ENCODE data around the gene GRID2.
"Not testable (repeated sequence)": the region's sequence is repeated elsewhere in the genome, so short reads cannot be mapped to it uniquely, and the experiment has no call there.

The GRID2 gene

DNA sequence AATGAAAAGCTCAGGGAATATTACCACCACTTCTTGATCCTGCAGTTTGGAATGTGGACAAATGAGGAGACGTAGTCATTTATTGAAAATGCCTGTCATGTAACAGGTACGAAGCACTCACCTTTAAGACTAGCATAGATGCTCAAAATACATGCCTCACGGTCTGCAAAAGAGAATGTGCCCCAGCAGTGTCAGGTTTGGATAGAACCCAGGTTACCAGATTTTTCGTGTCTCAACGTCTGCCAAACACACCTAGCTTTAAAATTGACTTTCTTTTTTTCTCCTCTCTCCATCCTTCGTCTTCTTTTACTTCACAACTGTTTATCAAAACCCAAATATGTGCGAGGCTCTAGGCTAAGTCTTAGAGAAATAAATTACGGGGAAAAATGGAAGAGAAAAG lies 918.0 kb downstream of the GRID2 start:
- no peak for DNase-seq

DNA sequence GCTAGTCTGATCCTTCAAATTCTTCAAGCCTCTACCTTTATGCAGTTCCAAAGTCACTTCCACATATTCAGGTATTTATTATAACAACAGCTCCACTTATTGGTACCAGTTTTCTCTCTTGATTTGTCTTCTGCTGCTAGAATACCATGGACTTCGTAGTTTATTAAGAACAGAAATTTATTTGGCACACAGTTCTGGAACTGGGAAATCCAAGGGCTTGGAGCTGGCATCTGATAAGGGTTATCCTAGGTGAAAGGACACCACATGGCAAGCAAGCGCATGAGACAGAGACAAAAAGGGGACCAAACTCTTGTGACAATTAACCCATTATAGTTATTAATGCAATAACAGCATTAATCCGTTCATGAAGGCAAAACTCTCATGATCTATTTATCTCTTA lies 924.3 kb downstream of the GRID2 start:
- DNase-seq: no peak

DNA sequence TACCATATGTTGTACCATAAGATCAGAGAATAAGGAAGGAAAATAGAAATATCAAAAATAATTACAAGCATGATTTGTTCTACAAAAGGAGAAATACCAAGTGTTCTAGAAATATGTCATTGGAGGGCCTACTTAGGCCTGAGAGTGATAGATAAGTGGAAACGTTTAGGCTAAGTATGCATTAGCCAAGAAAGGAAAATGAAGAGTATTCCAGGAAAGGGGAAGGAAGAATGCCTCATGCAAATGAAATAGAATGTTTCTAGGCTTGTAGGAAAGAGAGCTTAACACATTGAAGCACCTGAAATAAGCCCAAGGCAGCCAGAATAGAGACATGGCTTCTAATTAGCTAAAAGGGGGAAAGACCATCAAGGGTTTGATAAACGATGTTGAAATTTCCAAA lies 929.1 kb downstream of the GRID2 start:
- DNase-seq: no peak

DNA sequence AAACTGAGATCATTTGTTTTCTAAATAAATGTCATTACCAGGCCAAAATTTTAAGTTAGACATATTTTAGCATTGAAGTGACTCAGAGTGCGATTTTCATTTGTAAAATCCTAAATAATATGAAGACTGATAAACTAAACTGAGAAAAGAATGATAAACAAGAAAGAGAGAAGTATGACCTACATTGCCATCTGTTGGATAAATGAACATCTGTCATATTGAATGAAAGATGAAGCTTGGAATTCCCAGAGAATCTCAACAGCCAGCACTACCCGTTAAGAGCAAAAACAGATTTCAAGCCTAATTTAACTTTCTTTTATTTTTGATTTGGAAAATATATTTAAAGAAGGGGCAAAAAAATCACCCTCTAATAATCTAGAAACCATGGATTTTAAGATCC lies 933.8 kb downstream of the GRID2 start:
- no peak for DNase-seq

DNA sequence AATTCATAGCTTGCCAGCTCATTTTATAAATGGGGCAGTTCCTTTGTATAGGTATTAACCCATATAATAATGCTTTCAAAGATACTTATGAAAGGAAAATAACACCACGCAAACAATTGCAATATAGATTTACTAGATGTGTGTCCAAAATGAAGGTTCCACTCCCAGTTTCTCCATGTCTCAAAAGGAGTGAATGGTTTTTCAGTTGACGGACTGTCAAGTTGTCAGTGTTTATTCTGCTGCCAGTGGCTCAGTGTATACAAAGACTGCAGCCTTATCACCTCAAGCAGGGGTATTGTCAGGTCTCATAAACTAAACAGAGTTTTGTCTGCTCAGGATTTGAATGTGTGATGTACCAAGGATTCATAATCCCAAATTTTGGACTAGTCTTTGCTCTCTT lies 939.5 kb downstream of the GRID2 start:
- DNase-seq: no peak

DNA sequence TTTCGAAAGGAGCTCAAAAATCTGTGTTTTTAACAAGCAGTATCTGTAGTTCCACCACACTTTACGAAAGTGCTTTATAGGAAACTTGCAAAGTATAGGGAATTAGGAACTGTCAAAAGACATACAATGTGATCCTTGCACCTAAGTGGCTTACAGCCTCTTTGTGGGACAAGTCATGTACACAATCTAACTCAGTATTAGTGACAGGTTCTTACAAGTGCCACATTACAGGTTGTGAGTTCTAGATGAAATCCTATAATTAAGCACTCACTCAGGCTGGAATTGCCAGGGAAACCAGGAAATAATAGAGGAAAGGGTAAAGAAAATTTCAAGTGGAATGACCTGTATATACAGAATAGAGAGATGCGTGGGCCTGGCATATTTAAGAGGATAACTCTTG lies 957.4 kb downstream of the GRID2 start:
- no peak for DNase-seq

DNA sequence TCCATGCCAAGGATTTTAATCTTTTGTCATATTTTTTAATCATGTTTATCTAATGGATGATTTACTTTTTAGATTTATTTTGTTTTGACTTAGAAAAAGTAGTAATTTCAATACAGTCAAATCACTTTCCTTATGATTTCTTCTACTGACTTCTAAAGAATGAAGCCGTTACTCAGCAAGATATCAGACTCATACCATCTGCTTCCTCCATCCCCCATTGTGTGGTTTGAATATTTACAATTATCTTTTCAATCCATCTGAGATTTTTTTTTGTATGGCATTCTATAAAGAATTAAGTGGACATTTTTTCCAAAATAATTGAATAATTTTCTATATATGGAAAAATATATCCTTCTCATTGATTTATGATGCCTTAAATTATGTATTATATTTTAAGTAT lies 959.4 kb downstream of the GRID2 start:
- DNase-seq: no peak

DNA sequence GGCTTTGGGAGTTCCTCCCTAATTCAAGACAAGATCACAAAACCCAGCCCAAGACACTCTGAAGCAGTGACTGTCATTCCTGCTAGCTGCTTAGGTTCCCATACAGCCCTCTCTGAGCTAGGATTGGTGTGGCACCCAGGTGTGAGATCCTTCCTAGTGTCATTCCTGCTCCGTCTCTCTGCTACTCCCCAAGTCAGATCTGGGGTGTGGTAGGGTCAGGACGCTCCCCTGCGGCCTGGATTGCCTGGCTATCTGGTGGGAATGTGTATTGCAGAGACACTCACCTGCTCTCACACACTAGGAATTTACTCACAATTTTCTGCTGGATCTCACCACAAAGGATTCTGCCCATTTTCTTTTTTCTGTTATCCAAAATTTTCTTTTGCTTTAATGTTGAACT lies 964.0 kb downstream of the GRID2 start:
- DNase-seq: no peak

DNA sequence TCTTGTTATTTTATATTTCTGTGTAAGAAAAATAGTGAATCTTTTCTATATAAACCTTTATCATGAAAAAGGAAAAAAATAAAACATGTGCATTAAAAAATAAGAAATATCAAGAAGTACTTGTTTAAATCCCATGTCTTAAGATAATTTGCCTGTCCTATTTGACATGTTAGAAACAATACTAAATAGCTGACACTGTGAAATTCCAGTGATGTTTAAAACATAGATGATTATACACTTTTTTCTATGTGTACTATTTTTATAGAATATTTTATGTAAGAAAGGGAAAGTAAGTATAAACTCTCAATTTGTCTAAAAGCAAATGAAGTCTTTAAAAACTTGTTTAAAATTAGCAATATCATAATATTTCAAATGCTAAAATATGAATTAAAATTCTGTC lies 981.6 kb downstream of the GRID2 start:
- no peak for DNase-seq

DNA sequence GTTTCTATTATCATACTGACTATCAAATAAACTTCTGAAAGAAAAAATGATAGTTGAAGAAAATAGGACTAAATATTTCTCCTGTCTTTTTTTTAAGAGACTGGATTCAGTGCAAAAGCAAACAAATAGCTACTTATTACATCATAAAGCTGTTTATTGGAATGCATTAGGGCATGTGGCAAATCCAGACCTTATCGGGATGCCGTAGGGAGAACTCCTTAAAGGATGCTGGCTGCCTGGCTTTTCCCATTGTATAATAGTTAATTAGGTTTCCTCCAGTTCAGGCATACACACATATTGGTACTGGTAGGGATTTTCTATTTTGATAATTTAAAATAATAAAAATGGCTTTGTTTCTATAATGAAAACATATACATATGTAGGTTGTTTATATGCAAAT lies 985.5 kb downstream of the GRID2 start:
- no peak for DNase-seq

DNA sequence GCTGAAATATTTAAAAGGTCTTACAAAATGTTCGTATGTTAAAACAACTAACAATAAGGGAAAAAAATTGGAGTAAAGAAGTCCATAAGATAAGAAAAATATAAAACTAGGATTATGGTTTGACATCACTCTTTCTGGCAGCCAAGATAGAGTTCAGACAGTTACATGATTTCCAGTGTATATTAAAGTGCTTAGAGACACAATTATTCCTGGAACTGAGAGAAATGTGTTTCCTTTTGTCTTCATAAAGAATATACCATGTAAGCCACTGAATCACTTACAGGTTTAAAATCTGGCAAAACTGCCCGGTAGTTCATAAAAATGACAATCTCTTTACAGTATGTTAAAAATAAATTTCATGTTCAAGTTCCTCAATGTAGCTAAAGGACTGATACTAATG lies 986.1 kb downstream of the GRID2 start:
- DNase-seq: no peak

DNA sequence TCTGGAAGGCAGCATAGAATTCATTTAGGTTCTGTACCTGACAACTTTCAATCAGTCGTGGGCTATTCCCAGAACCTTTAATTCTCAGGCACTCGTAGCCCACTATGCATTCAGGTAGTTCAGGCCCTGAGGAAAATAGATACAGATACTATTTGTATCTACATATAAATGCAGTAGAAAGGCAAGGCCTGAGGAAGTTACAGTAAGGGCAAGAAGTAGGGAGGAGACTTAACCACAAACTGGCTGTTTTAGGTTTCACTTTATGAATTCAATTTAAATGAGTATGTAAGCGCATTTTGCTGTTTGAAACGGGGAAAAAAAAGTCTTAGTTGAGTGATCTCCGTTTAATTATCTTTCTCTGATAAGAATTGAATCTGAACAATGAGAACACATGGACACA lies 995.4 kb downstream of the GRID2 start:
- no peak for DNase-seq

DNA sequence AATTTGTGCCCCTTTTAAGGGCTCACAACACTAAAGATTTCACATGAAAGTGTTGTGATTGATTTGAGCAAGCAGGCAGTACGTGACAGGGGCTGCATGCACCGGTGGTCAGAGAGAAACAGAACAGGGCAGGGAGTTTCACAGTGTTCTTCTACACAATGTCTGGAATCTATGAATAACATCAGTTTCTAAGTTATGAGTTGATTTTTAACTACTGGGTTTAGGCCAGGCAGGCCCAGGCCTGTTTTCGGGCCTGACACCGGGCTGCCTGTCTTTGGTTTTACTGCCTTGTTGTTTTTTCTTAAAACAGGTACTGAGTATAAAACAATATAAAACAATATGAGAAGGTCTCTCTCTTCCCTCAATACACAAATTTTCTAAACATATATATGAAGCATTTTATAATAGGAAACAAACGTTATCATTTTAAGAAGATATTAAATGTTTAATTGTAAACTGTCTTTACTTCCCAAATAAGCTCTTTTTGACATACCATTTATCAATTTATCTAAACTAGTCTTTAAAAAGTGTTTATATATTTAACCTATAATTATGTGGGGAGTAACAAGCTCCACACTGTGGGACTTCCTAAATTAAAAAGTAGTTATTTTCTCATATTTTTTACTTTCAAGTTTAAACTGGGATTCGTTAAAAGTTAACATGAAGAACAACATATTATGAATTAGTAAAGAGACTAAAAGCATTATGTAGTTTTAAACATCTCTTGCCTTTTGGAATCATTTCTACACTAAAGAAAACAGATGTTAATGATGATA lies 997.2 kb downstream of the GRID2 start:
- not testable (repeated sequence) for DNase-seq

DNA sequence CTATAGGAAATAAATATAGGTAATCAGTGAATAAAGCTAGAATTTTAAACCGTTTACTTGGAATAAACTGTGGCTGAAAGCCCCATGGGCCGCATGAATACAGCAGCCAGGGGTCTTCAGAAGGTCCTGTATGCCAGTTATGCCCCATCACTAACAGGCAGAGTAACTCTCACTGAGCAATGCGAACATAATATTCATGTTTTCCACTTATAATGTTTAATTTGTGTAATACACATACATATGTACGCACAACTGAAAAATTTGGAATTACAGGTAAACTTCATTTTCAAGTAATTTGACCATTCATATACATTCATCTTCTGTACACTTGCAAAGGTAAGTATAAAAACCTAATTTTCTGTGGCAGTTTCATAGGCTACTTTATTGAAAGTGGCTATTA lies 998.5 kb downstream of the GRID2 start:
- DNase-seq: no peak

DNA sequence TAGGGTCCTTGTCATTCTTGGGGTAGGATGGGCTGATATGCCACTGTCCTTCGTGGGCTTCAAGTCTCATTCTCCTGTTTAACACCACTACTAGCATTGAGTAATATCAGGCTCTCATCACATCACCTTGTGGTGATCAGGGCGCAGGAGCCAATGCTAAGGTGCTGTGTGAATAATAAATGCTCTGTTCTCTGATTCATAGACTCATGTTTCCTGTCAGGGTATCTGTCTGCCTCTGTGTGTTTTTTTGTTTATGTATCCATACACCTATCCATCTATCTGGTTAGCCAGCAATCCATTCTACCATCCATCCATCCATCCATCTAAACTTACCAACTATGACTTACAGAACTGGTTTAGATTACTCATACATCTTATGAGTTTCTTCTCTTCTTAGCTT lies 999.7 kb downstream of the GRID2 start:
- DNase-seq: no peak

DNA sequence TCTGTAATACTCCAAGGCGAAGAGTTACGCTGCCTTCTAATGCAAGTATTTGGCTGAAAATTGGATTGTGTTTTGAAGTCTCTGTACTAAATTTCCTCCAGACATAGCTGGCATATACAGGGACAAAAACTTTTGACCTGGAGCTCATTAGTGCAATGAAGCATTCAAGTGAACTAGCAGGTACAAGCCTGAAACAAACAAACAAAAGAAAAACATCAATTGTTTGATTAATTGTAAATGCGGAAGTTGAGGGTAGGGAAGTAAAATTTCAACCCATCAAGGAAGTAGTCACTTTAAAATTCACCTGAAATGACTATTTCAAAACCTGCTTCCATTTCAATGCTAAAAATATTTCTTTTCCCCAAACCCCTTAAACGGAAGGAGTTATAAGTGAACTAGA lies 1008.5 kb downstream of the GRID2 start:
- DNase-seq: no peak

DNA sequence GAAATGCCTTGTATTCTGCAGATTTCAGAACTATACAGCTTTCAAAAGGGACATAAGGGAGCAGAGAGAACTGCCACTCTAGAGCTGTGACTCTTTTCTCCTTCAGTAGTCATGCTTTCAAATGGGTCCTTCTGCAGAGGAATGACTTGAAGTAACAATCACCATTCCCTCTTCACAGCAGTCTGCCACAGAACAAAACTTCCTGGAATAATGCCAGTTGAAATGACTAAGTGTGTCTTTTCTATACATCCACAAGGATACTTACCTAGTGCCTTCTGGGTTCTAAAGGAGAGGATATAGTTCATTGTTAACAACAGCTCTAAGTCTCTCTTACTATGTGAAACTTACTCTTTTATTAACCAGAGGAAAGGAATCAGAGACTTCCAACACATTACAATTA lies 1009.4 kb downstream of the GRID2 start:
- DNase-seq: no peak

DNA sequence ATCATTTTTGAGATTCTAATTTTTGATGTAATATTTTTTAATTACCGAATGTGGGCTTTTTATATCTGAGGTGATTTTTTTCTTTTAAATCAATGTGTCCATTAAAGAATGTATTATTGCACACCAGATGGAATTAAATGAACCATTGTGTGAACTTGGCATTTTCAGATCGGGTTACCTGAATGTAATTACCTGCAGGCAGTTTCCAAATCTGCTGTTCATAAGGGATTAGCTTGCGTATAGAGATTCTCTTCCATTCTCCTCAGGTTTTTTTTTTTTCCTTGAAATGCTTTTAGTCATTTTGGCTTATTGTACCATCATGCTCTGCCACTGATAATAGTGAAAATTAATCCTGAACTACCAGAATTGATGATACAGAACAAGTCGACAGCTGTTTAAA lies 1013.3 kb downstream of the GRID2 start:
- no peak for DNase-seq

DNA sequence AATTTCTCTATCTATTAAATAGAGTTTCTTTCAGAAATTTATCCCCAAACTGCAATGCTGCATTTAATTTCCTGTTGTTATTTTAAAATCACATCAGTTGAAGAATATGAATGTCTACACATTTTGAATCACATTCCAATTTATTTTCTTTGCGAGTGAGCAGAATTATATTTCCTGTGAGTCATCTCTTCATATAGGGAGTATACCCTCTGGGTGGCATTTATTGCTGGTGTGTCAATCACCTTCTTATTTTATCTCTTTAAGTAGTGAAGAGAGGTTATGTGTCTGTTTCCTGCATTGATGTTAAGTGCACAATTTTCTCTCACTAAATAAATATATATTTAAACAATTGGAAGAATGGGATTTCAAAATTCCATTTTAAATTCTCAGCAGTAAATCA lies 1013.8 kb downstream of the GRID2 start:
- DNase-seq: no peak

DNA sequence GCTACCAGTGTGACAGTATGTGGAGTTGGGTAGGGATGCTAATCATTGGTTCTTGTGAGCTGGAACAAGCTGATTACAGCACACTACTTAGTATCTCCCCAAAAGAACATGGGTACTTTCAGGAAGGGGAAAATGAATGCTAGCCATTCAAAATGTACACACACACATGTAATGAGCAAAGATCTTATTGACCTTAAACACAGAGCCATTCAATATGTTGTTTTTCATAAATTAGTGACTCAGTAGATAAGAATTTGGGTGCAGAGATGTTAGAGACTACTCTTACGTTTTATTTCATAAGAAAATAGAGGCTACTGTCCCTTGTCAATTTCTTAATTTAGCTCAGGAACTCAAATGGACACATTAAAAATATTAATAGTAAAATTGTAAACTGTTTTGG lies 1015.3 kb downstream of the GRID2 start:
- DNase-seq: no peak

DNA sequence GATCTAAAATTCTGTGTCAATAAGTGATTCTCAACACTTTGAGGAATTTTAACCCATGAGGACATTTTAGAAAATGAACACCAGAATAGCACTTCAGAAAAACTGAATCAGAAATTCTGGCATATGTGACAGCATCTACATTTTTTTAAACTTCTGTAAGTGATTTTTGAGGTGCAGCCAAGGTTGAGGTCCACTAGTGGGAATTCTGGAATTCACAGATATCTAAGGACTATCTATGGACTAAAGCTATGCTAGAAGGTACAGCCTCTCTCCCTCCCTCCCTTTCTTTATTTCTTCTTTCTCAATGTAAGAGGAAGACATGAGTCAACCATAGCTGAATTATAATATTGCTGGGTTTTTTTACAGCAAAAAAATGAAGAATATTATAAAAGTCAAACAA lies 1016.6 kb downstream of the GRID2 start:
- no peak for DNase-seq

DNA sequence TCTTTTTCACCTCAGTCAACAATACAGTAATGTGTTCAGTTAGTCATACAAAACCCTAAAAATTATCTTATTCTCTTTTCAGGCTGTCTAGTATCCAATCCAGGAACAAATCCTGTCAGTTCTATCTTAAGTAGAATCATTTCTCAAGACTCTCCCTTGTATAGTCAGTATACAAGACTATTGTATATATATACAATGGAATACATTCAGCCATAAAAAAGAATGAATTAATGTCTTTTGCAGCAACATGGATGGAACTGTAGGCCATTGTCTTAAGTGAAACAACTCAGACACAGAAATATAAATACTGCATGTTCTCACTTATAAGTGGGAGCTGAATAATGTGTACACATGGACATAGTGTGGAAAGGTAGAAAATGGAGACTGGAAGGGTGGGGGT lies 1023.6 kb downstream of the GRID2 start:
- DNase-seq: no peak

DNA sequence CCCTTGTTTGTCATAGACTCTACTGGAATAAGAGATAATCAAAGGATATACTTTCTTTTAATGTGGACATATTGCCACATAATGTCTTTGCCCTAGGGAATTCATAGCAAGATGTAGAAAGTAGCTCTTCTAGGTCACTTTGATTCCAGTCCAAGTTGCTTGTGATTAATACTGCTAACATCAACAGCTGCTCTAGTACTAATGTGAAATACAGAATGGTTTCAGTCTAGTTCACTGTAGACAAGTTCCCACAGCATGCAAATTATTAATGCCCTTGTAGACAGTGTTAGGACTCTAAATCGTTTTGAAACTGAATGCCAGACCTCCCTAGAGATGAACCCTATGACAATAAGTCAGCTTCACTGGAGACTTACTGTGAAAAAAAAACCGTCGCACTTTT lies 1030.2 kb downstream of the GRID2 start:
- no peak for DNase-seq

DNA sequence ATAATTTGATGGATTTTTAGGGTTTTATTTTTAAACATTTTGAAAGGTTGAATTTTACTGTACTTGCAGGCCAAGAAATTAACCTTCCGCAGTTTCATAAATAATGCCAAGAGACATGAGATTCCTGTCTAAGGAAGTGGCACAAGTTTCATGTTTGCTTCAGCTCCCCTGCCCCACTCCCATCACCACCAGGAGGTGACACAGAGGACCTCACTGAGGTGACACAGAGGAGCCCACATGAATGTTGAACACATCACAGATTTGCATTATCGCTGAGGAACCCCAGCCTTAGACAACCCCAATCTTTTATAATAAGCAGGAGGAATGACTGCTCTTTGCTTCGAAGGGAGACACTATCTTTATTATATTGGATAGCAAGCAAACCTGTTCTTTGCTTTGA lies 1033.4 kb downstream of the GRID2 start:
- no peak for DNase-seq

DNA sequence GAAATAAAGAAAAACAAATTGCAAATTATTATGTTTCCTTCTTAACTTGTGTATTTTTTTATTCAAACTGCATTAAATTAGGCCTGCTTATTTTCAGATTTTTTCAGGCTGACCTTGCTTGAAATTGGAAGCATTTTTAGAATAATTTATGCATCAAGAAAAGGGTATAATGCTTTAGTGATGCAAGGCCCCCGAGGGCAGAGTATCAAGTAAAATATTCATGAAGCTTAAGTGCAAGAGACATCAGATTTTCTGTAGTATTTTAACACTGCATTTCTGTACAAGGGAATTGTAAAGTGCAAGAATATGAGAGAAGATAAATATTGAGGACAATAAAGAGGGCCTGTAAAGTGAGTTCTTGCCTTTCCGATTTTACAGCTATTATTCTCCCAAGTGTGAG lies 1039.0 kb downstream of the GRID2 start:
- no peak for DNase-seq

DNA sequence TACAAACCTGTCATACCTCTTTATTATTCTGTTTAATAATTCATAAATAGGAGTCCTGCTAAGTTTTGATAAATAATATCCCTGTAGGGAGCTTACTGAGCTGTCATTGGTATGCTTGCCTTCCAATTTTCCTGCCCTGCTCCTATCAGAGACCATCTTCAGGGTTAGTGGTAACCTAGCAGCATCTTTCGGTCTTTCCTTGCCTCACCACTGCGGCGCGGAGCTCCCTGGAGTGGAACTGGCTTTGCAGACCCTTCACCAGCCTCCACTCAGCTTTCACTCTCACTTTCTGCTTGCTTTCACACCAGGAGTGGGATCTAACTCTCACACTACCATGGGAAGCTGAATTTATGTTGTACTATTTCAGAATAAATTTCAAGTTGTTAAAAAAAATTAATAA lies 1043.1 kb downstream of the GRID2 start:
- DNase-seq: no peak
